GM21526 (cell line): ENCODE measurements around the gene AUH.
"Not testable (repeated sequence)": the region's sequence is repeated elsewhere in the genome, so short reads cannot be mapped to it uniquely, and the experiment has no call there.

Source experiments
- ATAC-seq: cut with Tn5 transposase; IDR thresholded peaks from one replicate; pipeline ENCODE4 v1.9.1; 2021; ENCODE audit warnings: moderate library complexity; ENCODE audit not compliant: unreplicated experiment, low FRiP score

Gene AUH

DNA sequence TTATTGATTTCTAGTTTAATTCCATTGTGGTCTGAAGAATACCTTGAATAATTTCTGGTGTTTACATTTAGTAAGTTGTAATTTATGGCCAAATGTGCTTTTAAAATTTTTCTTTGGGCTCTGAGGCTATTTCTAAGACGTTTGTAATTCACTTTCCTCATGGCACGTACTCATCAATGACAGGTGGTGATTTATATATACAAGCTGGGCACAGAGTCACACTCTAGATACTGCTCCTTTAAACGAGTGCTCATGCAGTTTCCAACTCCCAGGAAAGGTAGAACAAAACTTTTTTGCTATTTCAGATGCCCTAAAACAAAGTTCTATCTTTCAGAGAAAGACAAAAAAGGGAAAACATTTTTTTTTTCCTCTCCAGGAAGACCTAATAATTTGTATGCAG, 146.9 kb downstream of the AUH start:
- no peak for ATAC-seq

DNA sequence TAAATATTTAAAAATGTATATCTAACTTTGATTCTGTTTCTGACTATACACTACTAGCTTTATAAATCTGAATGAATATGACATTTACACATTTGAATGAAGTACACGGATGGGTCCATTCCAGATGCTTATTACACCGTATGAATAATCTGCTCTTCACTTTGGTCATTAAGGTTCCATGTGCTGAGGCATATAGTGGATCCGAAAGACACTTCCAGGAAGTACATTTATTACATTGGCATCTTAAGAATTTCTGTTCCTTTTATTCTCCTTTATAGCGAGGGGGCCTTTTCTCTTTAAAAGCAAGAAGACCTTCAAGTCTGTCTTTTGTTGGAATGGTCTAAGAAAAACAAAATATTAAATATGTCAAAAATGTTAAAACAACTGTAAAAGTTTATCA, 147.6 kb downstream of the AUH start:
- no peak for ATAC-seq

DNA sequence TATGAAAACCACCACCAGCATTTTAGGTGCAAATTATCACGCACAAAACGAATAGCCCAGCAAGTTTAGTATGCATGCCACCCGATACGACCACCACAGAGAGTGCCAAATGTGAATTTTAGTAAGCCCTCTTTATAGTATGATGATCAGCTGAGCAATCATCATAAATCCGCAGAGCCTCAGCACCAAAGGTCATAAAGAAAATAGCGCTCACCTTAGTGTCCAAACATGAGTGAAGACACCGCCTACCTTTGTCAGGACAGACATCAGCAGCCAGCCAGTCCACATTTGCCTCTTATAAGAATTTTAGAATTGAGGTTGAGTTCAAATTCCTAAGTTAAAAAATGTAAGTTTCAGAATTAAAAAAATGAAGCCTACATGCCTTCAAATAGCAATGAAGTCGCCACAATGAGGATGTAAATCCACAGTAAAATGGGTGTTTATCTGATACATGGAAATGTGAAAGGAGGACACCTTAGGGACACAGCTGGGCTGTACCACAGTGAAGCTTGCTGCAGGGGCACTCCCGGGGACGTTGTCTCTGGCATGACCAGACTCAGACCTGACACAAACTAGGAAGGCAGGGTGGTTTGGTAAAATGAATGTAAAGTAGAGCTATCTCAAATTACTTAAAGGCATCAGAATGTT, 149.0 kb downstream of the AUH start:
- no peak for ATAC-seq

DNA sequence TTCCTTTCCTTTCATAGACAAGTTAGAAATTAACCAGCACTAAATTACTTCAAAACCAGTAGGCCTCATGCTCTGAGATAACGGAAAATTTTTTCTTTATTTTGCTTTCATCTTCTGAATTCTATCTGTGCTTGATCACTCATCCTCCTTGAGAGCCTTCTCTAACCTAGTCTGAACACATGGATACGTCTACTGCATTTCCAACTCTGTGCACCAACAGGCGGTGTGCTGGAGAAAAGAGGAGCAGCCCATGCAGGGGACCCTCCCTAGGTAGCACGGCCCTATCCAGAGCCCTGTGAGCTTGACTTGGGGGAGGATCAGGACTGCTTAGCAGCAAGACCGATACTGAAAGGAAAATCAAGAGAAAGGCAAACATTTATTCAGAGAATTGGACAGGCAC, 149.8 kb downstream of the AUH start:
- no peak for ATAC-seq

DNA sequence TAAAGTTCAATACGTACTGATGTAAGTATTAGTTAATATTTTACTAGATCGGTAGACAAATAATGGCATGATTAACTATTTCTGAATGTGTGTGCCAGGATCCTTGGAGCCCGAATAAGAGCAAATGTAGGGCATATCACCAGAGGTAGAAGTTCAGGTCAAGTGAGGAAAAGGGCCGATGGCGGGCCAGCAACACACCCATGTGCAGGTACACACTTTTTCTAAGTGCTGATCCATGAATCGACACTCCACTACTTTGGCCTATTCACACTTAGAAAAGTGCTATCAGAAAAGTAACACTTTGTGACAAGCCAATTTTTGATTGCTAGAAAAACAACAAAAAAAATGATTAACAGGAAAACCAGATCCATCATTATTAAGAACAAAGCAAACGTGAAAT, 150.3 kb downstream of the AUH start:
- no peak for ATAC-seq

DNA sequence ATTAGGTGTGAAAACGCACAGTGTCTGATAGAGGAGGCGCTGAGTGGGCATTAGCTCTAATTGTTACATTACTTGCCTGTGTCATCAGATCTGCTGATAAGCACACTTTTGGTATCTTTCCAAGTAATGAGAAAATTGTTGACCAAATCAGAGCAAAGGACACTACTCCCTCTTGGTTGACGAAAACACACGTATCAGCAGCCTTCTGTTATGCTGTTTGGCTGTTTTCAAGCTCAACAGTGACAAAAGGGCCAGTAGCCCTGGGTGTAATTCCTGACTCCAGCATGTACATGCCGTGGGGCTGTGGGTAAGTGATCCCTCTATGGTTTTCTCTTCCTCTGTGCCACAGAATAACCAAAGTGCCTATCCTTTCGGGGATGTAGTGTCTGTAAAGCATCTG, 151.4 kb downstream of the AUH start:
- ATAC-seq, result no peak

DNA sequence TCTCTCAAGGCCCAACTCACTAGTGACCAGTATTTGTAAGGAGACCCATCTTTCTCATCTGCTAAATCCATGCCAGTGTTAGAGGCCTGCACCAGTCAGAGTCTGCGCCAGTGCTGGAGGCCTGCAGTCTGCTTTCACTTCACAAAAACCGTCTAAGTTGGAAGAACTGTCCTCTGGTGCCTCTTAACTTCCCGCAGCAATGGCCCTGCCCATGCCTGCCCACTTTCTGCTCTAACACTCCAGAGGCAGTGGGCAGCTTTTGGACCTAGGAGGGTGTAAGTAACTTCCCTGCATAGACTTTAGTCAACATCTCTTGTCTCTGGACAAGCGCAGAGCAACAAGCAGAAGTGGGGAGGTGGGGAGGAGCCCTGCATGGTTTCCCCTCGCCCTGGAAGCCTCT, 152.9 kb downstream of the AUH start:
- no peak for ATAC-seq

DNA sequence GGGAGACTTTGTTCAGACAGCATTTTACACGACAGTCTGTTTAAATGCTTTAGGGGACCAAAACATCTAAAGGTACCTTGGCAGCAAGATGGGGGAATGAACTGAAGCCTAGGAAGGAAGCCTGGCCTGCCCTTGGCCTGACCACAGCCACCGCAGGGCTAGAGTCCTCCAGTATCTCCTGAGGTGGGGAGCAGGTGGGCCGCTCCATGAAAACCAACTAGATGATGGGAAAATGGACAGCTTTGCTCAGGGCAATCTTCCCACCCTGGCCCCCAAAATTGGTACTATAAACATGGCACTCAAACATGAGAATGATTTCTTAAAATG, 153.3 kb downstream of the AUH start:
- no peak for ATAC-seq

DNA sequence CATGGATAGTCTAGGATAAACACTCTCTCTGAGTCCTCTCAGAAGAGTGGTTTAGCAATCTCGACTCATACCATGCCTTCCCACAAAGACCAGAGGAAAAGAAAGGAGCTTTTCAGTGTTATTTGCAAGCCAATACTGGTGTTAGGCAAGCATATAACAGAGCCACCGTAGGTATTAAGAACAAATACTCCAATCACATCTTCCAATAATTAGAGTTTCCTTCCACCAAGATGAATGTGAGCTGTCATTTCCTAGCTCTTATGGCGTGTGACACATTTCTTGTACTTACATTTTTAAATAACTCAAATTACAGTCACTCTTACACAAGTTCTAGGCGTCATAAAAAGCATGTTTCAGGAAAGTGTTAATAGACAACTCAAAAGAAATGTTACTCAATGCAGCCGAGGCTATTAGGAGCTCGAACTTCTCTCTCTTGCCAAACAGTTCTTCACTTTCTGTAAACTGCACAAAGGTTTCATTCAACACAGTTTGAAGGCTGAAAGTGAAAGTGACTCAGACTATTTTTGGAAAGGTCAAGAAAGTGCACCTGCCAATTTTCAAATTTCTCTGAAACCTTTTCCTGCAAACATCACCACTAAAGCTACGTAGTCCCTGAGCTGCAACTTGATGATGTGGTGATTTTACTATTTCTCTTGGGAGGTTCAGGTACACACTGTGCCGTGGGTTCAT, 153.8 kb downstream of the AUH start:
- ATAC-seq, result peak; percentile 73

DNA sequence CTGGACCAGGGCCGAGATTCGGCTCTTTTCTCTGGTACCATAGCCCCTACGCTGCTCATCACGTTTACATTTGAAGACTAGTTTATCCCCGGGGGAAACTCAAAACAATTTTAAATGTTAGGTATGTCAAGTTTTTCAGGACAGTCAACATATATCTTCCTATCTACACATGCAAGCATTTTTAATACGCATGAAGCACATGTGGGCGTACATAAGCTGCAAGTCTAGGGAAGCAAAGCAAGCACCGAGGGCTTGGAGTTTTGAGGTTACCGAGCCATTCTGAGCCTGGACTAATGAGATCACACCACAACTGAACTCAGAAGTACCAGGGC, 154.4 kb downstream of the AUH start:
- ATAC-seq, result no peak

DNA sequence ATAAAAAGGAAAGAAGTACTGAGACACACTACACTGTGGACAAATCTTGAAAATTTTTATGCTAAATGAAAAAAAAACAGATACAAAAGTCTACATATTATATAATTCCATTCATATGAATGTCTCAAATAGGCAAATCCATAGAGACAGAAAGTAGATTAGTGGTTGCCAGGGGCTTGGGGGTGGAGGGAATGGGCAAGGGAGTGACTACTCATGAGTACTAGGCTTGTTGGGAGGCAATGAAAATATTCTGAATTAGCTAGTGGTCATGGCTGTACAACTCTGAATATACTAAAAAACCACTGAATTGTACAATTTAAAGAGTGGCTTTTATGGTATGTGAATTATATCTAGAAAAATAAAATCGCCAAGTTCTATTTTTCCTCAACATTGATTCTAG, 154.9 kb downstream of the AUH start:
- ATAC-seq, result no peak

DNA sequence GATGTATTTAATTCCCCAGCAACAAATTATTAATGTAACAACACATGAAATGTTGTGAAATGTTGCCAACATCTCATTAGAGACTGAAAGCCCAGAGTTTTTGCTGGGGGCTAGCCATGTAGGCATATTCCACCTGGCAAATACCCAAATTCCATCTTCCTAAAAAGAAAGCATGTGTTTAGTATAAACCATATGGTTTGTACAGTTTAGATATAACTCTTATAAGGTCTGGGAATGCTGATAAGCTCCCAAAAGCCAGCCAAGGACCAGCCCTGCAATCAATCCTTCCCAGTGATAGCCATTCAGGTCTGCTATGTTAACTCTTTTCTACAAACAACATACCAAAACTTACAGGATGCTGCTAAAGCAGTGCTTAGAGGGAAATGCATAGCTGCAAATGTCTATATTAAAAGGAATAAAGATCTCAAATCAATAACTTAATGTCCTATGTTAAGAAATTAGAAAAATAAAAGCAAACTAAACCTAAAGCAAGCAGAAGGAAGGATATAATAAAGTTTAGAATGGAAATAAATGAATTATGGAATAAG, 158.9 kb downstream of the AUH start:
- ATAC-seq, result no peak

DNA sequence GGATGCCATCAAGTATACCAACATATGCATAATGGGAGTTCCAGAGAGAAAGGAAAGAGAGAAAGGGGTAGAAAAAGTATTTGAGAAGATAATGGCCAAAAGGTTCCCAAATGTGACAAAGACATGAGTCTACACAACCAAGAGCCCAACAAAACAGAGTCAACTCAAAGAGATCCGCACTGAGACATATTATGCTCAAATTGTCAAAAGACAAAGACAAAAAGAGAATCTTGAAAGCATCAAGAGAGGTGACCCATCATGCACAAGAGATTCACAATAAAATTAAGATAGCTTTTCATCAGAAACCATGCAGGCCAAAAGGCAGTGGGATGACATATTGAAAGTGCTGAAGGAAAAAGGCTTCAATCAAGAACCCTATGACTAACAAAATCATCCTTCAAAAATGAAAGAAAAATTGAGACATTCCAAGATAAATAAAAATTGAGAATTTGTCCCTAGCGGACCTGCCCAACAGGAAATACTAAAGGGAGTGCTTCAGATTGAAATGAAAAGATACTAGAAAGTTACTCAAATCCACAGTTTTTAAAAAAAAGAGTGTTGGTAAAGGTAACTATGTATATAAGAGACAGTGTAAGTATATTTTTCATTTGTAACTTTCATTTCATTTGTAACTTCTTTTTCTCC, 160.9 kb downstream of the AUH start:
- no peak for ATAC-seq

DNA sequence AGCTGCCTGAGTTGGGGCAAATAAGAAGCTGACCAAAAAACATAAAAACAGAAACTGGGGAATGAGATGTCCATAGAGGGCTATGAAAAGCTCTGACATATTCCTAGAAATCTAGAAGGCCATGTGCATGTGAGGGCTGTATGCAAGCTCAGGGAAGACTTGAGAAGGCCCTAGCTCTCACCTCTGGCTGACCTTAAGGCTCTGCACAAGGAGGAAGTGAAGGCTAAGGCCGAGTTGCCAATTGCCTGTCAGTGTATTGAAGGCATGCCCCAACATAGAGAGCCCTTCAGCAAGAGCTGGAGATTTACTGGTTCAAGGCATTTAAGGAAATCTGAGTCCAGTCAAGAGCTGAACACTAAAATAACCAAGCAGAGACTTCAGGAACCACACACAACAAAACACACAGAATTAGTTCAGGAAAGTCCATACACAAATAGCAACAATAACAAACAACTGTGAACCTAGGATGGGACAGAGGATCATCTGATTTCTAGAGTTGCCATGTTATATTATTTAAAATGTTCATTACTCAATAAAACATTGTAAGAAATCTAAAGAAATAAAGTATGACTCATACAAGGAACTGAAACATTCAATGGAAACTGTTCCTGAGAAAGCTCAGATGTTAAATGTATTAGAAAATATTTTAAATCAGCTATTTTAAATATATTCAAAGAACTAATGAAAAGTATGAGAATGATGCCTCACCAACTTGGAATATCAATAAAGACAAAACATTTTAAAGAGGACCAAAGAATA, 161.8 kb downstream of the AUH start:
- ATAC-seq, result no peak

DNA sequence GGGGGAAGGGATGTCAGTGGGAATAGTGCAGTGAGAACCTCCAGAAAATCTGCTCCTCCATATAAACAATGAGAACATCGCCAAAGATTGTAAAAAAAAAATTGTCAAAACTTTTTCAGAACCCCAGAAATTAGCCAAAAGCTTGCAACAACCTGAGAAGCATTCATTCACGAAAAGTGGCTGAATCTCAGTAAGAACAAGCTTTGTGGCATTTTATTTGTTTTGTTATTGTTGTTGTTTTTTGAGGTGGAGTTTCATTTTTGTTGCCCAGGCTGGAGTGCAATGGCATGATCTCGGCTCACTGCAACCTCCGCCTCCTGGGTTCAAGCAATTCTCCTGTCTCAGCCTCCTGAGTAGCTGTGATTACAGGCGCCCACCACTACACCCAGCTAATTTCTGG, 162.8 kb downstream of the AUH start:
- not testable (repeated sequence) for ATAC-seq

DNA sequence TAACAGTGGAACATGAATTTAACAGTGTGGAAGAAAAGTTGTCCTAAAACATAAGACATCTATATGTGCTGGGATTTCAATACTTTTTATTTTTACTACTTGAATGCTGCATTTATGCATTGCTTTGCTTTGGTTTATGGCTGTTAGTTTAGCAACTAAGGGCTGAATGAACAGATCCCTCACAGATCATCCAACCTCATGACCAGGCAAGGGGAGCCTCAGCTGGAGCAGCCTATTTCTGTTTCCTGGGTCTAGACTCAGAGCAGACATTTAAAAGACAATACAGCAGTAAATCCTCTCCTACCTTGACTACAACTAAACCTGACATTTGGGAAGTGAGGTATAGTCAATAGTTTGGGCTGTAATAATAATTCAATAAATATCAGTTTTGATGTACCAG, 163.3 kb downstream of the AUH start:
- ATAC-seq, result no peak

DNA sequence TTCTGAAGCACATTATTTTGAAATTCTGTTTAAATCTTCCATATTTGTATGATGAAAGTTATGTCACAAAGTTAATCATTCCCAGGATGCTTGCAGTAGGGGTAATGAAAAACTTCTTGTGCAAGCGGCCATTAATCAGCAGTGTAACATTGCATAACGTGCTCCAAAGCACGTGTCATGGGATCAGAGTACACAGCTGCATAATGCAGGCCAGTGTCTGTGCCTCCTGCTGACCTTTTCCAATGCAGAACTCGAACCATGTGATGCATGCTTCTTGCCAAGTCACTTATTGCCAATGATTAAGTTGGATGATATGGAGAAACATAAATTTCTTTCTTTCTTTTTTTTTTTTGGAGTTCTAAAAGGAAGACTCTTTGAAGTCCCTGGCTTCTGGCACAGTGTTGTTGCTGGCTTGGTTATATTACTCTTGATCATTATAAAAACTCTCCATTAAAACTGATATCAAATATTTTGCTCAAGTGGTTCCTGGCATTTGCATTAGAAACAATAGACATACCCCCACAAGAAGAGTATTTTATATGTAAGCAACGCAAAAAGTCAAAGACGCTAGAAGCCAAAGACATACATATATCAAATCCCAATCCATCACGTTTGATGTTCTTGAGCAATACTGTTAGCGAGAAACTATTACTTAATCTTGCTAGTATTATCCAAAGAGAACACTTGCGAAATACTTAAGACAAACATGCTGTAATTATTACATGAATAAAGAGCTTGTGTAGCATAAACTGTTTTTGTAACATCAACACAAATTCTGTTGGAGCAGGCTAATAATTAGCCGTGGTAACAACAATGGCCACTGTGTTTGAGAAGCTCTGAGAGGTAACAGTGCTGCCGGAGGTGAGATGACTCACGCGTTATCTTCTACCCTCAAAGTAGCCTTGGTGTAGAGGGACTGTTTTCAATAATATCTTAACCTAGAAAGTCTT, 164.2 kb downstream of the AUH start:
- no peak for ATAC-seq

DNA sequence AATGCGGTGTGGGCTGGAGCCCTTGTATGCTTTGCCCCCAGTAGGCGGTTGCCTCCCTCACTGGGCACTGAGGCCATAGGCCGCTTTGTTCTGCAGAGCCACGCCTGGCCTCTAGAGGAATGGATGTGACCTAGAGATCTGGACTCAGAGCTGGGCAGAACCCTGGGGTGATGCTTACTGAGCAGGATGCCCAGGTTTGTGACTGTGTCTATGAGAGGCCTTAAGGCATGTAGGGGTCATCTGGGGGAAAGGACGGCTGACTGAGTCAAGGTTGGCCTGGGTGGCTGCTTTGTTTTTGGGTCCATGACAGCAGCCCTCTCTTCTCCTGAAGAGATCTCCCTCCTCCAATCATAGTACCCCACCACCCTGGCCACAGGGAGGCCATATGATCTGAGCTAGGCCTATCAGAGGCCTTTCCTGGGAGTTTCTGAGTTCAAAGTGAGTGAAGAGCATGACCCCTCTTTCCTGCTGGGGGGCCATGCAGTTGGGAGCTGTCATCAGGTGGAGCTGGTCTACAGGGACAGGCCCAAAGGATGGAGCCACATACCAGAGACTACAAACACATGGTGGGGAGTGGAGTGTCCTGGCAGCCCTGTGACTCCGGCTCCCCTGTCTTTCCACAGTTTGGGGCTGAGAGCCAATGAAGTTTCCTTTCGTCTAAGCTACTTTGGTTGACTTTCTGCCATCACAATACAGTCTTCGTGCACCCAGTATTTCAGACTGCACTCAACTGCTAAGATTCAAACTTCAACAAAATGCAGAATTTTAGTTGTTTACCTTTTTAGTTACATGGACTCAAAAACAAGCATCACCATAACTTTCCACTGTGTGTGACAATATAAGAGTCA, 165.4 kb downstream of the AUH start:
- ATAC-seq, result no peak

DNA sequence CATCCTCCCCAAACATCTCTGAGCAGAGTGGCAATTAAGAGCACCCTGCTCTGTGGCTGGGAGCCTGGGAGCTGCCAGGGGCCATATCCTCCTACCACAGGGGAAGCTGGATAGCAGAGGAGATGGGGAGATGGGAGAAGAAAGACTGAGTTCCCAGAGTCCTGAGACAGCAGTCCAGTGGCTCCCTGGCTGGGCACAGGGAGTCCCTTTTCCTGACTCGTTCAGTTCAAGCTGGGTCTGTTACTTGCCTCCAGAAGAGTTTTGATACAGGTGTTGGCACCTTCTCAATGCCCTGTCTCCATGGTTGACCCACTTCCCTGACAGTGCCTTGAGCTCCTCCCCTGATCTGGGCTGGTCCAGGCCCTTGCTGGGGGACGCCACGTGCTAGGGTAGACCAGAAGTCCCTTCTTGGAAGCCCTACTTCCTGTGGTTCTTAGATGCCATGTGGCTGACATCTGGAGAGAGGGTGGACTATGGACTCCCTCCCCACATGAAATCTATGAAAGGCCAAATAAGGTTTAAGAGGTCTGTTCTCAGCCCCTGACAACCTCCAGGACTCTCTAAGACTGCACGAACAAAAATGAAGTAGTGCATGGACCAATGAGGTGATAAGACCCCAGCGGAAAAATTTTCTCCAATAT, 166.2 kb downstream of the AUH start:
- ATAC-seq, result no peak
